Left lung (tissue), 10 donors: ENCODE results near the gene NT5DC1. TPM values are rescaled to one million over a fixed set of nuclear protein-coding genes. Genes with fewer than 3 reads are reported as not detected.
"Not testable (repeated sequence)": the region's sequence is repeated elsewhere in the genome, so short reads cannot be mapped to it uniquely, and the experiment has no call there.

Source experiments
- ATAC-seq: fragments of 200-7000 bp; cut with Tn5 transposase; one replicate; pipeline ENCODE4 v1.9.1; 2020; ENCODE audit warnings: moderate library complexity
- DNase-seq, 4 donors: peaks; one replicate each; pipeline ENCODE4 v3.0.0-alpha.2; 2013 to 2020
- H3K27ac ChIP-seq, 2 donors: fragments of 200-600 bp; sonication (generic) in 1 of 2; one replicate each; pipeline versions ENCODE4 v1.5.0 to v1.8.0; 2020 to 2021
- H3K27me3 ChIP-seq, 2 donors: fragments of 200-600 bp; sonication (generic) in 1 of 2; one replicate each; pipeline versions ENCODE4 v1.5.0 to v1.8.0; 2020 to 2021
- H3K36me3 ChIP-seq, 2 donors: fragments of 200-600 bp; sonication (generic) in 1 of 2; one replicate each; pipeline versions ENCODE4 v1.5.0 to v1.8.0; 2020 to 2021
- H3K4me1 ChIP-seq, 2 donors: fragments of 200-600 bp; one replicate each; pipeline ENCODE4 v1.8.0; 2021
- H3K4me3 ChIP-seq, 2 donors: fragments of 200-600 bp; sonication (generic) in 1 of 2; one replicate each; pipeline versions ENCODE4 v1.5.0 to v1.8.0; 2020 to 2021; ENCODE audit warnings: mild to moderate bottlenecking in 1 of 2
- H3K9me3 ChIP-seq, 2 donors: fragments of 200-600 bp; sonication (generic) in 1 of 2; one replicate each; pipeline versions ENCODE4 v1.5.0 to v1.8.0; 2020 to 2021
- CTCF ChIP-seq, 2 donors: fragments of 200-600 bp; sonication (generic) in 1 of 2; IDR thresholded peaks; one replicate each; pipeline versions ENCODE4 v1.5.0 to v1.8.0; 2021; ENCODE audit warnings: antibody characterized with exemption in 2 of 2
- intact Hi-C, 2 donors: fragments of 100-400 bp; cut with DNase I; formaldehyde crosslinking; loops; one replicate each; pipeline versions ENCODE4 v1.11.2 to v1.14.2; 2022
- polyA plus RNA-seq, 6 donors: library from polyadenylated mRNA; unstranded; fragments of 120-200 nt; gene quantifications; one replicate each; pipeline ENCODE4 v1.2.1, GENCODE V29; 2013; ENCODE audit not compliant: insufficient read length in 6 of 6
- total RNA-seq, 2 donors: library from RNA; stranded (reverse); fragmentation: NEBNext Ultra II Directional; extraction: Animal tissue kit (Norgen Biotek cat#: 25700); gene quantifications; one replicate each; pipeline ENCODE4 v1.2.1, GENCODE V29; 2021
- donor health status: DM: no; HTN: yes; CAD: no.
- donor health status: DM: no; HTN: no; CAD: no.

Gene NT5DC1
- total and polyA plus RNA-seq, 8 donors: 36.9 to 56.8 (median 49.9) TPM

GRCh38 chr6:116088946-116089345 is 11.7 kb upstream of the NT5DC1 start:
- no peak for TF ChIP-seq CTCF (IDR thresholded peaks at IDR 0.05)
- Histone ChIP-seq H3K27ac (no peak overlapping the region), H3K4me1 (no peaks in the 10 kb centered on the region), H3K4me3 (no peak overlapping the region), H3K36me3 (no peaks in the 10 kb centered on the region), H3K27me3 (no peaks in the 10 kb centered on the region), H3K9me3 (no peaks in the 10 kb centered on the region)
- DNase-seq (no peak), ATAC-seq (no peak)
- intact Hi-C loops: no loop called here

- Histone ChIP-seq H3K4me3 (no peak overlapping the region), H3K36me3 (no peaks in the 10 kb centered on the region), H3K27ac (no peak overlapping the region), H3K4me1 (no peaks in the 10 kb centered on the region), H3K9me3 (no peaks in the 10 kb centered on the region), H3K27me3 (no peaks in the 10 kb centered on the region)
- ATAC-seq (no peak), DNase-seq (no peak)
- intact Hi-C loops: no loop called here
- TF ChIP-seq CTCF (IDR thresholded peaks at IDR 0.05): no peak
Measured at GRCh38 chr6:116090251-116090650, 10.4 kb upstream of the NT5DC1 start.

- DNase-seq (peak in 1 of 4 donors; percentile 37), ATAC-seq (no peak)
- Histone ChIP-seq H3K9me3 (peaks cover 0 to 10% of the 10 kb centered on the region in 2 donors), H3K27me3 (no peaks in the 10 kb centered on the region), H3K4me3 (no peak overlapping the region), H3K4me1 (peaks cover 0 to 4% of the 10 kb centered on the region in 2 donors), H3K27ac (no peak overlapping the region), H3K36me3 (no peaks in the 10 kb centered on the region)
- intact Hi-C loops: no loop called here
- no peak for TF ChIP-seq CTCF (IDR thresholded peaks at IDR 0.05)
Measured at GRCh38 chr6:116094041-116094440, 6.6 kb upstream of the NT5DC1 start.

- peaks cover 3 to 17% of the 10 kb centered on the region in 2 donors for H3K4me1 ChIP-seq
Measured at GRCh38 chr6:116096048-116096759, 4.4 kb upstream of the NT5DC1 start.

GRCh38 chr6:116096979-116097816 is 3.5 kb upstream of the NT5DC1 start:
- Histone ChIP-seq H3K4me3 (no peak overlapping the region), H3K9me3 (peaks cover 0 to 10% of the 10 kb centered on the region in 2 donors), H3K4me1 (peaks cover 10 to 27% of the 10 kb centered on the region in 2 donors), H3K27me3 (no peaks in the 10 kb centered on the region), H3K36me3 (no peaks in the 10 kb centered on the region), H3K27ac (no peak overlapping the region)
- ATAC-seq: no peak
- no peak for DNase-seq
- peak; percentile 9 to 60 for TF ChIP-seq CTCF (IDR thresholded peaks at IDR 0.05)
- intact Hi-C loops: loop anchor here in 1 of 2 donors (5.0 kb wide), 1 partner anchor 85 kb away; no protein-coding TSS in a partner anchor

More at GRCh38 chr6:116096048-116096759, 4.4 kb upstream of the NT5DC1 start:
- intact Hi-C loops: loop anchor here in 1 of 2 donors (5.0 kb wide), 1 partner anchor 84 kb away; no protein-coding TSS in a partner anchor
- not testable (repeated sequence) for H3K4me3 ChIP-seq, H3K27ac ChIP-seq, ATAC-seq, H3K36me3 ChIP-seq, H3K27me3 ChIP-seq, H3K9me3 ChIP-seq, DNase-seq
